ENCODE results near the gene NLGN2. TPM values are rescaled to one million over a fixed set of nuclear protein-coding genes. Genes with fewer than 3 reads are reported as not detected.

Gene NLGN2
- total and polyA plus RNA-seq, 4 donors, result 0.24 to 2.4 (median 0.90) TPM

- TF ChIP-seq REST (IDR thresholded peaks at IDR 0.05), result no peak
- no peak for TF ChIP-seq TAF1 (conservative IDR thresholded peaks at IDR 0.05)
- no peak for TF ChIP-seq GABPA (IDR thresholded peaks at IDR 0.05 in 1 of 2, conservative IDR thresholded peaks at IDR 0.05 in 1 of 2)
- no peak for TF ChIP-seq SP1 (IDR thresholded peaks at IDR 0.05)
- TF ChIP-seq MAX (IDR thresholded peaks at IDR 0.05), result no peak
Measured at GRCh38 chr17:7448461-7448860, 40.8 kb downstream of the NLGN2 start (continued).

- no peak overlapping the region for H3K9ac ChIP-seq (ENCODE audit: low read depth in 1 of 2, low read length in 2 of 2)
- 83% methylated on average over 3 of the region's 3 CpGs for WGBS
- TF ChIP-seq FOXA2 (IDR thresholded peaks at IDR 0.05), result no peak
- no peak for TF ChIP-seq YY1 (IDR thresholded peaks at IDR 0.05)
- no peak for TF ChIP-seq JUND (IDR thresholded peaks at IDR 0.05)
- TF ChIP-seq ZBTB33 (IDR thresholded peaks at IDR 0.05), result no peak
- no peak for TF ChIP-seq SP1 (IDR thresholded peaks at IDR 0.05)
- no peak for TF ChIP-seq MAX (IDR thresholded peaks at IDR 0.05)
- no peak for TF ChIP-seq NR2F2 (IDR thresholded peaks at IDR 0.05)
- no peak for TF ChIP-seq FOXA1 (IDR thresholded peaks at IDR 0.05)
- no peak for TF ChIP-seq TAF1 (conservative IDR thresholded peaks at IDR 0.05)
- TF ChIP-seq RAD21 (IDR thresholded peaks at IDR 0.05), result no peak
- TF ChIP-seq EGR1 (IDR thresholded peaks at IDR 0.05; ENCODE audit: low read depth in 2 of 2), result no peak
- no peak for TF ChIP-seq HNF4A (conservative IDR thresholded peaks at IDR 0.05)
- no peak for TF ChIP-seq RXRA (IDR thresholded peaks at IDR 0.05)
- TF ChIP-seq ATF3 (IDR thresholded peaks at IDR 0.05), result no peak
- TF ChIP-seq REST (IDR thresholded peaks at IDR 0.05), result no peak
- no peaks in the 10 kb centered on the region for H3K27me3 ChIP-seq (ENCODE audit: control insufficient read depth in 4 of 4, insufficient read depth in 4 of 4, low read length in 3 of 4)
- no peak overlapping the region for H3K27ac ChIP-seq (ENCODE audit: low read depth in 1 of 2, low read length in 2 of 2)
- H3K4me1 ChIP-seq (ENCODE audit: control insufficient read depth in 4 of 4, insufficient read depth in 4 of 4, low read length in 3 of 4), result peaks cover 0 to 4% (median 1%) of the 10 kb centered on the region in 4 donors
- peaks cover 0 to 12% (median 3%) of the 10 kb centered on the region in 4 donors for H3K36me3 ChIP-seq (ENCODE audit: control insufficient read depth in 4 of 4, insufficient read depth in 3 of 4, low read depth in 1 of 4, low read length in 3 of 4)
- no peak overlapping the region for H3K4me3 ChIP-seq (ENCODE audit: low read depth in 1 of 3, low read length in 3 of 3)
- DNase-seq (ENCODE audit: low spot score), result no peak
- H3K9me3 ChIP-seq (ENCODE audit: control insufficient read depth in 4 of 4, low read length in 3 of 4), result no peaks in the 10 kb centered on the region
Measured at GRCh38 chr17:7459961-7460545, 52.4 kb downstream of the NLGN2 start.
